Keratinocyte (primary cell): ENCODE results near the gene ACTN1. TPM values are rescaled to one million over a fixed set of nuclear protein-coding genes. Genes with fewer than 3 reads are reported as not detected.

Experiments used
- DNase-seq: peaks from one replicate; pipeline ENCODE4 v3.0.0-alpha.2; 2011; ENCODE audit warnings: low read depth, missing footprints, low spot score
- FAIRE-seq: peaks from 2 replicates; lab custom pipeline; 2011; peaks lifted over from hg19 to GRCh38; lab: Jason Lieb, UNC
- H2AFZ ChIP-seq: 2 replicates; pipeline ENCODE4 v1.6.0; 2012; ENCODE audit warnings: low read length, control low read depth, inconsistent platforms; ENCODE audit not compliant: control insufficient read depth
- H3K27ac ChIP-seq: 2 replicates; pipeline ENCODE4 v1.5.1; 2011; ENCODE audit warnings: low read length; ENCODE audit not compliant: control insufficient read depth, insufficient read depth
- H3K27me3 ChIP-seq: 3 replicates; pipeline ENCODE4 v1.6.0; 2011; ENCODE audit warnings: low read length; ENCODE audit not compliant: control insufficient read depth, insufficient read depth; ENCODE audit errors: extremely low read depth
- H3K36me3 ChIP-seq, 2 experiments: 2 replicates in 1 of 2; 3 replicates in 1 of 2; pipeline ENCODE4 v1.5.1; 2011; ENCODE audit warnings: low read length in 2 of 2, mild to moderate bottlenecking in 1 of 2; ENCODE audit not compliant: control insufficient read depth in 2 of 2, insufficient read depth in 2 of 2; ENCODE audit errors: extremely low read depth in 1 of 2
- H3K4me1 ChIP-seq: 3 replicates; pipeline ENCODE4 v1.5.1; 2011; ENCODE audit warnings: low read length; ENCODE audit not compliant: control insufficient read depth, insufficient read depth; ENCODE audit errors: extremely low read depth
- H3K4me2 ChIP-seq: 3 replicates; pipeline ENCODE4 v1.6.0; 2011; ENCODE audit warnings: low read depth, low read length; ENCODE audit not compliant: control insufficient read depth, insufficient read depth; ENCODE audit errors: extremely low read depth
- H3K4me3 ChIP-seq, 3 experiments: fragments of 200-600 bp in 1 of 3; sonication (generic) in 1 of 3; 2 replicates in 2 of 3; 3 replicates in 1 of 3; pipeline ENCODE4 v1.5.1; 2011 to 2016; ENCODE audit warnings: low read length in 3 of 3, mild to moderate bottlenecking in 3 of 3, control low read depth in 2 of 3, inconsistent platforms in 1 of 3, low read depth in 1 of 3, mixed read lengths in 1 of 3, mixed run types in 1 of 3, moderate library complexity in 1 of 3; ENCODE audit not compliant: control insufficient read depth in 2 of 3, insufficient read depth in 2 of 3; ENCODE audit errors: extremely low read depth in 1 of 3
- H3K79me2 ChIP-seq: 2 replicates; pipeline ENCODE4 v1.6.0; 2012; ENCODE audit warnings: low read length; ENCODE audit not compliant: control insufficient read depth, insufficient read depth
- H3K9ac ChIP-seq: 3 replicates; pipeline ENCODE4 v1.6.0; 2011; ENCODE audit warnings: low read length; ENCODE audit not compliant: control insufficient read depth, insufficient read depth; ENCODE audit errors: extremely low read depth
- H3K9me1 ChIP-seq: 3 replicates; pipeline ENCODE4 v1.6.0; 2011; ENCODE audit warnings: low read length; ENCODE audit not compliant: control insufficient read depth, insufficient read depth; ENCODE audit errors: extremely low read depth
- H3K9me3 ChIP-seq: 2 replicates; pipeline ENCODE4 v1.5.1; 2012; ENCODE audit warnings: low read depth, low read length; ENCODE audit not compliant: control insufficient read depth
- H4K20me1 ChIP-seq: 3 replicates; pipeline ENCODE4 v1.6.0; 2011; ENCODE audit warnings: low read length; ENCODE audit not compliant: control insufficient read depth, insufficient read depth; ENCODE audit errors: extremely low read depth
- EZH2 ChIP-seq: IDR thresholded peaks from one replicate; pipeline ENCODE4 v1.6.1; 2012; ENCODE audit warnings: inconsistent platforms, mild to moderate bottlenecking, low read length, moderate library complexity
- dilution Hi-C: fragments of 300-500 bp; cut with MboI; formaldehyde crosslinking; loops from one replicate; pipeline ENCODE4 v1.7.0; 2020; ENCODE audit warnings: low sequenced_read_pairs; ENCODE audit not compliant: extremely low pct_ligation_motif_present
- polyA plus RNA-seq, 5 experiments: library from polyadenylated mRNA; depleted of rRNA in 3 of 5; stranded (reverse) in 3 of 5; stranded (forward) in 1 of 5; unstranded in 1 of 5; fragments of >200 nt; gene quantifications; 1 replicate in 1 of 5; 2 replicates in 3 of 5; 3 replicates in 1 of 5; pipeline versions ENCODE4 v1.2.1 to v1.2.3, GENCODE V29; 2011 to 2012; ENCODE audit warnings: missing spikeins in 2 of 5, low read depth in 1 of 5, low replicate concordance in 1 of 5
- TF ChIP-seq, protein P1 (sequence below), 3 experiments: IDR thresholded peaks in 1 of 3; conservative IDR thresholded peaks in 1 of 3; optimal IDR thresholded peaks in 1 of 3; 2 replicates in 2 of 3; 3 replicates in 1 of 3; pipeline versions ENCODE3 to v1.5.1; 2011; ENCODE audit warnings: low read length in 3 of 3, mild to moderate bottlenecking in 3 of 3, moderate library complexity in 2 of 3, control low read depth in 1 of 3, inconsistent platforms in 1 of 3; ENCODE audit not compliant: insufficient read depth in 2 of 3; ENCODE audit errors: extremely low read depth in 1 of 3

Gene ACTN1
- polyA plus RNA-seq, 1 donor (not counting 4 experiments of a cell fraction or from before 2014, with no cell fraction given), result 558 TPM

DNA sequence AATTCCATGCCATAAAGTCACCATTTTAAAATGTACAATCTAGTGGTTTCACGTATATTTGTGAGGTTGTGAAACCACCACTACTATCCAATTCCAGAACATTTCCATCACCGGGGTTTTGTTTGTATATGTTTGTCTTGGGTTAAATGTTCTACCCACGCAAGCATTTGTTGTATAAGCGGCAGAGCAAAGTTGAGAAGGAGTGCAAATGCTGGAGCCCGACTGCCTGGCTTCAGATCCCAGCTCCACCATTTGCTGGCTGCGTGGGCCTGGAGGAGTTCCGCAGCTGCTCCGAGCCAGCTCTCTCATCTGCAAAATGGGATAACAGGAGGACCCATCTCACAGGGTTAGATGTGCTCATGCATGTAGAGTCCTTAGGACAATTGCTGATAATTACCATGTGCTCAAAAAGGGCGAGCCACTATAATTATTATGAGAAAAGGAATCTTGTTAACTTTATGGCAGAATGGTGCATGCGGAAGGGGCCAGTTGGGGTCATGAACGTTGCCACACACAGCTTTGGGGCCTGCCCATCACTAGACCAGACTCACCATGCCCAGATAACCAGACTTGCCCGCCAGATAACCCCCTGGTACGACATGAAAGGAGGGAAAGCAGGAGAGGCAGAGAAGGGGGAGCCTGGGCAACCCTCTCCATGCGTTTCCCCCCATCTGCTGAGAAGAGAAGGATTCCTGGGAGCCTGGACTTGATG lies 6.4 kb downstream of the ACTN1 start:
- dilution Hi-C loops, result no loop called here
- H3K9me1 ChIP-seq, result peaks cover 17% of the 10 kb centered on the region
- no peaks in the 10 kb centered on the region for H3K27me3 ChIP-seq
- H3K27ac ChIP-seq, result no peak overlapping the region
- no peaks in the 10 kb centered on the region for H3K9me3 ChIP-seq
- H3K36me3 ChIP-seq, result peaks cover 30 to 84% of the 10 kb centered on the region in 2 experiments
- TF ChIP-seq, protein P1, sequence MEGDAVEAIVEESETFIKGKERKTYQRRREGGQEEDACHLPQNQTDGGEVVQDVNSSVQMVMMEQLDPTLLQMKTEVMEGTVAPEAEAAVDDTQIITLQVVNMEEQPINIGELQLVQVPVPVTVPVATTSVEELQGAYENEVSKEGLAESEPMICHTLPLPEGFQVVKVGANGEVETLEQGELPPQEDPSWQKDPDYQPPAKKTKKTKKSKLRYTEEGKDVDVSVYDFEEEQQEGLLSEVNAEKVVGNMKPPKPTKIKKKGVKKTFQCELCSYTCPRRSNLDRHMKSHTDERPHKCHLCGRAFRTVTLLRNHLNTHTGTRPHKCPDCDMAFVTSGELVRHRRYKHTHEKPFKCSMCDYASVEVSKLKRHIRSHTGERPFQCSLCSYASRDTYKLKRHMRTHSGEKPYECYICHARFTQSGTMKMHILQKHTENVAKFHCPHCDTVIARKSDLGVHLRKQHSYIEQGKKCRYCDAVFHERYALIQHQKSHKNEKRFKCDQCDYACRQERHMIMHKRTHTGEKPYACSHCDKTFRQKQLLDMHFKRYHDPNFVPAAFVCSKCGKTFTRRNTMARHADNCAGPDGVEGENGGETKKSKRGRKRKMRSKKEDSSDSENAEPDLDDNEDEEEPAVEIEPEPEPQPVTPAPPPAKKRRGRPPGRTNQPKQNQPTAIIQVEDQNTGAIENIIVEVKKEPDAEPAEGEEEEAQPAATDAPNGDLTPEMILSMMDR (optimal IDR thresholded peaks at IDR 0.05 in 1 of 3, IDR thresholded peaks at IDR 0.05 in 1 of 3, conservative IDR thresholded peaks at IDR 0.05 in 1 of 3; ENCODE audit: extremely low read depth in 1 of 3, insufficient read depth in 2 of 3, low read length in 3 of 3), result no peak
- no peak for TF ChIP-seq EZH2
- peaks cover 99% of the 10 kb centered on the region for H3K79me2 ChIP-seq
- no peak for DNase-seq
- FAIRE-seq, result no peak
- no peak overlapping the region for H3K4me3 ChIP-seq
- peaks cover 81% of the 10 kb centered on the region for H4K20me1 ChIP-seq
- no peak overlapping the region for H3K4me2 ChIP-seq
- H3K9ac ChIP-seq, result no peak overlapping the region
- no peak overlapping the region for H2AFZ ChIP-seq
- peaks cover 73% of the 10 kb centered on the region for H3K4me1 ChIP-seq

DNA sequence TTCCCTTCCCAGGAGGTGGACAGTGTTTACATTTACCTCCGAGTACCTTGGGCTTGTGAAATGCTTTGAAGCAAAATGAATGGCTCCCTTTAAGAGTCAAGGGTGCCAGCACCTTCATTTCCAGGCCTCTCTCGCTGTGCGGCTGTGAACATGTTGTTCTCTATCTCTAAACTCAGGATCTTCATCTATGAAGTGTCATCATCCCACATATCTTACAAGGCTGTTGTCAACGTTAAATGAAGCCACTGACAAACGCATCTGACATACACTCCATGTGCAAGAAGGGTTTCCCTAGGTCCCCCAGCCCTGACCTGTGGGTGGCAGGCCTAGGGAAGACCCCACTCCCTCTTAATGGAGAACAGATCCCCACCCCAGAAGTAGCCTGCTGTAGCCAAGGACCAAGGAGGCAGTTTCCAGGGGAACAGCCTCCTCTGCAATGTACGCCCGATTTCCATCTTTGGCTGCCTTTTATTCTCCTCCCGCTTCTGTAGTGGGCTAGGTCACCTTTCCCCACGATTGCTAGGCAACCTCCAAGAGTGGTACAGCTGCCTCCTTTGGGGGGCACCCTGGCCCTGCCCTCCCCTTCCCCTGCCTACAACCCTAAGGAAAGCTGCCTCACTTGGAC lies 7.6 kb downstream of the ACTN1 start:
- H3K4me1 ChIP-seq, result peaks cover 77% of the 10 kb centered on the region
- H4K20me1 ChIP-seq, result peaks cover 93% of the 10 kb centered on the region
- no peak for DNase-seq
- H3K9me1 ChIP-seq, result peaks cover 27% of the 10 kb centered on the region
- H3K27me3 ChIP-seq, result no peaks in the 10 kb centered on the region
- H3K4me3 ChIP-seq, result no peak overlapping the region
- H3K4me2 ChIP-seq, result no peak overlapping the region
- FAIRE-seq, result no peak
- no peak for TF ChIP-seq EZH2
- TF ChIP-seq, protein P1 (optimal IDR thresholded peaks at IDR 0.05 in 1 of 3, IDR thresholded peaks at IDR 0.05 in 1 of 3, conservative IDR thresholded peaks at IDR 0.05 in 1 of 3; ENCODE audit: extremely low read depth in 1 of 3, insufficient read depth in 2 of 3, low read length in 3 of 3), result no peak
- dilution Hi-C loops, result no loop called here
- peaks cover 34 to 86% of the 10 kb centered on the region in 2 experiments for H3K36me3 ChIP-seq
- no peaks in the 10 kb centered on the region for H3K9me3 ChIP-seq
- H3K27ac ChIP-seq, result no peak overlapping the region
- peaks cover 100% of the 10 kb centered on the region for H3K79me2 ChIP-seq
- no peak overlapping the region for H3K9ac ChIP-seq
- no peak overlapping the region for H2AFZ ChIP-seq
